SK-N-SH treated with all-trans-retinoic acid at 6 μM for 48 hours (cell line): ENCODE results near the gene DSTYK.

ENCODE experiments used
- ATAC-seq: fragments of 200-7000 bp; cut with Tn5 transposase; 3 replicates; pipeline ENCODE4 v1.9.1; 2020; ENCODE audit warnings: mild to moderate bottlenecking, moderate library complexity
- ARNTL ChIP-seq: fragments of 450-650 bp; formaldehyde crosslinking; IDR thresholded peaks from 2 replicates; pipeline ENCODE4 v1.5.0; 2020; ENCODE audit warnings: low read depth, mild to moderate bottlenecking, moderate library complexity, borderline replicate concordance
- BACH2 ChIP-seq: fragments of 250-450 bp; sonication (Bioruptor Pico); IDR thresholded peaks from 2 replicates; pipeline ENCODE4 v1.9.0; 2021; ENCODE audit warnings: mild to moderate bottlenecking, borderline replicate concordance
- ESRRG ChIP-seq: fragments of 250-450 bp; sonication (Bioruptor Pico); IDR thresholded peaks from 2 replicates; pipeline ENCODE4 v1.6.1; 2021; ENCODE audit warnings: mild to moderate bottlenecking
- GLIS3 ChIP-seq: fragments of 250-450 bp; sonication (Bioruptor Pico); IDR thresholded peaks from 2 replicates; pipeline ENCODE4 v1.5.0; 2020; ENCODE audit warnings: mild to moderate bottlenecking, moderate library complexity
- ISL1 ChIP-seq: fragments of 250-450 bp; sonication (Bioruptor Pico); IDR thresholded peaks from 2 replicates; pipeline ENCODE4 v2.1.2; 2022; ENCODE audit warnings: mild to moderate bottlenecking, moderate library complexity
- OSR1 ChIP-seq: fragments of 250-450 bp; sonication (Bioruptor Pico); IDR thresholded peaks from 2 replicates; pipeline ENCODE4 v1.8.0; 2022; ENCODE audit warnings: moderate library complexity, mild to moderate bottlenecking, inconsistent platforms
- PPARA ChIP-seq: fragments of 250-450 bp; sonication (Bioruptor Pico); IDR thresholded peaks from 2 replicates; pipeline ENCODE4 v1.5.0; 2020; ENCODE audit warnings: mild to moderate bottlenecking, borderline replicate concordance
- RARB ChIP-seq: fragments of 250-450 bp; sonication (Bioruptor Pico); IDR thresholded peaks from 2 replicates; pipeline ENCODE4 v1.8.0; 2021; ENCODE audit warnings: mild to moderate bottlenecking, moderate library complexity
- SNAI2 ChIP-seq: fragments of 250-450 bp; sonication (Bioruptor Pico); IDR thresholded peaks from 2 replicates; pipeline ENCODE4 v1.5.0; 2020; ENCODE audit warnings: mild to moderate bottlenecking, moderate library complexity
- TCF4 ChIP-seq: fragments of 250-450 bp; sonication (Bioruptor Pico); IDR thresholded peaks from 2 replicates; pipeline ENCODE4 v1.8.0; 2021; ENCODE audit warnings: mild to moderate bottlenecking, moderate library complexity, borderline replicate concordance
- TOX ChIP-seq: fragments of 250-450 bp; sonication (Bioruptor Pico); IDR thresholded peaks from 2 replicates; pipeline ENCODE4 v1.8.0; 2021; ENCODE audit warnings: mild to moderate bottlenecking, moderate library complexity, borderline replicate concordance
- ZC3H10 ChIP-seq: fragments of 250-450 bp; sonication (Bioruptor Pico); IDR thresholded peaks from 2 replicates; pipeline ENCODE4 v1.5.1; 2021; ENCODE audit warnings: mild to moderate bottlenecking, moderate library complexity
- ZFP3 ChIP-seq: fragments of 250-450 bp; sonication (Bioruptor Pico); IDR thresholded peaks from 2 replicates; pipeline ENCODE4 v1.5.0; 2020; ENCODE audit warnings: mild to moderate bottlenecking, moderate library complexity
- ZFP30 ChIP-seq: fragments of 450-650 bp; formaldehyde crosslinking; IDR thresholded peaks from 2 replicates; pipeline ENCODE4 v1.5.0; 2022; ENCODE audit warnings: mild to moderate bottlenecking, moderate library complexity
- ZNF565 ChIP-seq: fragments of 450-650 bp; formaldehyde crosslinking; conservative IDR thresholded peaks from 2 replicates; pipeline ENCODE4 v1.5.0; 2020; ENCODE audit warnings: low read depth, mild to moderate bottlenecking, moderate library complexity
- ZNF70 ChIP-seq: fragments of 450-650 bp; formaldehyde crosslinking; IDR thresholded peaks from 2 replicates; pipeline ENCODE4 v1.5.0; 2020; ENCODE audit warnings: mild to moderate bottlenecking, moderate library complexity
- ZNF8 ChIP-seq: fragments of 450-650 bp; formaldehyde crosslinking; IDR thresholded peaks from 2 replicates; pipeline ENCODE4 v1.5.0; 2020; ENCODE audit warnings: mild to moderate bottlenecking, moderate library complexity
- TF ChIP-seq, protein P1 (sequence below): fragments of 250-450 bp; sonication (Bioruptor Pico); IDR thresholded peaks from 2 replicates; pipeline ENCODE4 v1.5.0; 2020; ENCODE audit warnings: mild to moderate bottlenecking, moderate library complexity
- TF ChIP-seq, protein P2 (sequence below): fragments of 250-450 bp; sonication (Bioruptor Pico); IDR thresholded peaks from 2 replicates; pipeline ENCODE4 v1.5.1; 2020; ENCODE audit warnings: low read depth, mild to moderate bottlenecking, moderate library complexity
- TF ChIP-seq, protein P3 (sequence below): fragments of 250-450 bp; sonication (Bioruptor Pico); IDR thresholded peaks from 2 replicates; pipeline ENCODE4 v1.8.0; 2021; ENCODE audit warnings: low read depth, mild to moderate bottlenecking, moderate library complexity, borderline replicate concordance
- TF ChIP-seq, protein P4 (sequence below): fragments of 250-450 bp; sonication (Bioruptor Pico); IDR thresholded peaks from 2 replicates; pipeline ENCODE4 v1.8.0; 2020; ENCODE audit warnings: mild to moderate bottlenecking, moderate library complexity, borderline replicate concordance
- TF ChIP-seq, protein P5 (sequence below): fragments of 250-450 bp; sonication (Bioruptor Pico); IDR thresholded peaks from 2 replicates; pipeline ENCODE4 v1.5.1; 2021; ENCODE audit warnings: mild to moderate bottlenecking, moderate library complexity

The DSTYK gene

DNA sequence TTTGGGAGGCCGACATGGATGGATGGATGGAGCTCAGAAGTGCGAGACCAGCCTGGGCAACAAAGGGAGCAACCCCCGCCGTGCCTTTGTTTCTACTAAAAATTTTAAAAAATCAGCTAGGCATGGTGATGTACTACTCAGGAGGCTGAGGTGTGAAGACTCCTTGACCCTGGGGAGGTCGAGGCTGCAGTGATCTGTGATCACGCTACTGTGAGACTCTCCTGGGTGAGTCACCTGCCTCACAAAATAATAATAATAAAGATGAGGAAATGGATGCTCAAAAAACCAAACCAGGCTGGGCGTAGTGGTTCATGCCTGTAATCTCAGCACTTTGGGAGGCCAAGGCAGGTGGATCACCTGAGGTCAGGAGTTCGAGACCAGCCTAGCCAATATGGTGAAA is 19.2 kb downstream of the DSTYK start:
- TF ChIP-seq ZNF565 (CRISPR knock-in tag): no peak
- TF ChIP-seq, protein P1, sequence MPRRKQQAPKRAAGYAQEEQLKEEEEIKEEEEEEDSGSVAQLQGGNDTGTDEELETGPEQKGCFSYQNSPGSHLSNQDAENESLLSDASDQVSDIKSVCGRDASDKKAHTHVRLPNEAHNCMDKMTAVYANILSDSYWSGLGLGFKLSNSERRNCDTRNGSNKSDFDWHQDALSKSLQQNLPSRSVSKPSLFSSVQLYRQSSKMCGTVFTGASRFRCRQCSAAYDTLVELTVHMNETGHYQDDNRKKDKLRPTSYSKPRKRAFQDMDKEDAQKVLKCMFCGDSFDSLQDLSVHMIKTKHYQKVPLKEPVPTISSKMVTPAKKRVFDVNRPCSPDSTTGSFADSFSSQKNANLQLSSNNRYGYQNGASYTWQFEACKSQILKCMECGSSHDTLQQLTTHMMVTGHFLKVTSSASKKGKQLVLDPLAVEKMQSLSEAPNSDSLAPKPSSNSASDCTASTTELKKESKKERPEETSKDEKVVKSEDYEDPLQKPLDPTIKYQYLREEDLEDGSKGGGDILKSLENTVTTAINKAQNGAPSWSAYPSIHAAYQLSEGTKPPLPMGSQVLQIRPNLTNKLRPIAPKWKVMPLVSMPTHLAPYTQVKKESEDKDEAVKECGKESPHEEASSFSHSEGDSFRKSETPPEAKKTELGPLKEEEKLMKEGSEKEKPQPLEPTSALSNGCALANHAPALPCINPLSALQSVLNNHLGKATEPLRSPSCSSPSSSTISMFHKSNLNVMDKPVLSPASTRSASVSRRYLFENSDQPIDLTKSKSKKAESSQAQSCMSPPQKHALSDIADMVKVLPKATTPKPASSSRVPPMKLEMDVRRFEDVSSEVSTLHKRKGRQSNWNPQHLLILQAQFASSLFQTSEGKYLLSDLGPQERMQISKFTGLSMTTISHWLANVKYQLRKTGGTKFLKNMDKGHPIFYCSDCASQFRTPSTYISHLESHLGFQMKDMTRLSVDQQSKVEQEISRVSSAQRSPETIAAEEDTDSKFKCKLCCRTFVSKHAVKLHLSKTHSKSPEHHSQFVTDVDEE (CRISPR knock-in tag): no peak
- TF ChIP-seq, protein P2, sequence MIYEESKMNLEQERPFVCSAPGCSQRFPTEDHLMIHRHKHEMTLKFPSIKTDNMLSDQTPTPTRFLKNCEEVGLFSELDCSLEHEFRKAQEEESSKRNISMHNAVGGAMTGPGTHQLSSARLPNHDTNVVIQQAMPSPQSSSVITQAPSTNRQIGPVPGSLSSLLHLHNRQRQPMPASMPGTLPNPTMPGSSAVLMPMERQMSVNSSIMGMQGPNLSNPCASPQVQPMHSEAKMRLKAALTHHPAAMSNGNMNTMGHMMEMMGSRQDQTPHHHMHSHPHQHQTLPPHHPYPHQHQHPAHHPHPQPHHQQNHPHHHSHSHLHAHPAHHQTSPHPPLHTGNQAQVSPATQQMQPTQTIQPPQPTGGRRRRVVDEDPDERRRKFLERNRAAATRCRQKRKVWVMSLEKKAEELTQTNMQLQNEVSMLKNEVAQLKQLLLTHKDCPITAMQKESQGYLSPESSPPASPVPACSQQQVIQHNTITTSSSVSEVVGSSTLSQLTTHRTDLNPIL (CRISPR knock-in tag): no peak
- TF ChIP-seq, all 23 proteins: peak for 0

DNA sequence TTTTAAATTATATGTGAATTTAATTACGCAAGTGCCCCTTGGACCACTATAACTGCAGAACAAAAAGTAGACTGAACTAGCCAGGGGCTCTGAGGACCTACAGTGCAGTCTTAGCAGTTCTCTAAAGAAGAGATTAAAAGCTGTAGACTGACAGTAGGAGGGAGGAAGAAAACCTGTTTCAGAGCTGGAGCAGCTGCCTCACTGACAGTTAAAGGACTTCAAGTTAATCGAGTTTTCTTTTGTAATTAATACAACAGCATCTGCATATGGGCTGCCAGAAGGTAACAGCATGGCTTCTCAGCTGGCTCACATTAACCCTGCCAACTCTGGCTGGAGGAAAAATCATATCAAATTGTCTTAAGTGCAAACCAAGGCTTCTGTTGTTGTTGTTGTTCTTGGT is 19.9 kb downstream of the DSTYK start:
- TF ChIP-seq ZNF70 (CRISPR knock-in tag): no peak
- TF ChIP-seq OSR1: no peak
- TF ChIP-seq ARNTL: no peak
- TF ChIP-seq ZFP30: no peak
- TF ChIP-seq TOX (CRISPR knock-in tag): no peak
- no peak for TF ChIP-seq SNAI2
- no peak for TF ChIP-seq PPARA (CRISPR knock-in tag)
- TF ChIP-seq, protein P3, sequence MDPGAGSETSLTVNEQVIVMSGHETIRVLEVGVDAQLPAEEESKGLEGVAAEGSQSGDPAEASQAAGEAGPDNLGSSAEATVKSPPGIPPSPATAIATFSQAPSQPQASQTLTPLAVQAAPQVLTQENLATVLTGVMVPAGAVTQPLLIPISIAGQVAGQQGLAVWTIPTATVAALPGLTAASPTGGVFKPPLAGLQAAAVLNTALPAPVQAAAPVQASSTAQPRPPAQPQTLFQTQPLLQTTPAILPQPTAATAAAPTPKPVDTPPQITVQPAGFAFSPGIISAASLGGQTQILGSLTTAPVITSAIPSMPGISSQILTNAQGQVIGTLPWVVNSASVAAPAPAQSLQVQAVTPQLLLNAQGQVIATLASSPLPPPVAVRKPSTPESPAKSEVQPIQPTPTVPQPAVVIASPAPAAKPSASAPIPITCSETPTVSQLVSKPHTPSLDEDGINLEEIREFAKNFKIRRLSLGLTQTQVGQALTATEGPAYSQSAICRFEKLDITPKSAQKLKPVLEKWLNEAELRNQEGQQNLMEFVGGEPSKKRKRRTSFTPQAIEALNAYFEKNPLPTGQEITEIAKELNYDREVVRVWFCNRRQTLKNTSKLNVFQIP: no peak
- no peak; the same call in 1 of the 2 replicates for TF ChIP-seq TCF4 (CRISPR knock-in tag)
- no peak for TF ChIP-seq ISL1 (CRISPR knock-in tag)
- no peak for TF ChIP-seq ZFP3 (CRISPR knock-in tag)
- no peak for TF ChIP-seq BACH2
- TF ChIP-seq RARB: no peak
- TF ChIP-seq, protein P2 (CRISPR knock-in tag): no peak
- TF ChIP-seq, protein P4, sequence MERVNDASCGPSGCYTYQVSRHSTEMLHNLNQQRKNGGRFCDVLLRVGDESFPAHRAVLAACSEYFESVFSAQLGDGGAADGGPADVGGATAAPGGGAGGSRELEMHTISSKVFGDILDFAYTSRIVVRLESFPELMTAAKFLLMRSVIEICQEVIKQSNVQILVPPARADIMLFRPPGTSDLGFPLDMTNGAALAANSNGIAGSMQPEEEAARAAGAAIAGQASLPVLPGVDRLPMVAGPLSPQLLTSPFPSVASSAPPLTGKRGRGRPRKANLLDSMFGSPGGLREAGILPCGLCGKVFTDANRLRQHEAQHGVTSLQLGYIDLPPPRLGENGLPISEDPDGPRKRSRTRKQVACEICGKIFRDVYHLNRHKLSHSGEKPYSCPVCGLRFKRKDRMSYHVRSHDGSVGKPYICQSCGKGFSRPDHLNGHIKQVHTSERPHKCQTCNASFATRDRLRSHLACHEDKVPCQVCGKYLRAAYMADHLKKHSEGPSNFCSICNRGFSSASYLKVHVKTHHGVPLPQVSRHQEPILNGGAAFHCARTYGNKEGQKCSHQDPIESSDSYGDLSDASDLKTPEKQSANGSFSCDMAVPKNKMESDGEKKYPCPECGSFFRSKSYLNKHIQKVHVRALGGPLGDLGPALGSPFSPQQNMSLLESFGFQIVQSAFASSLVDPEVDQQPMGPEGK: no peak
- TF ChIP-seq, protein P1 (CRISPR knock-in tag): no peak
- peak; percentile 40 for ATAC-seq

More for the DNA sequence above, 19.2 kb downstream of the DSTYK start:
- no peak for ATAC-seq

DNA sequence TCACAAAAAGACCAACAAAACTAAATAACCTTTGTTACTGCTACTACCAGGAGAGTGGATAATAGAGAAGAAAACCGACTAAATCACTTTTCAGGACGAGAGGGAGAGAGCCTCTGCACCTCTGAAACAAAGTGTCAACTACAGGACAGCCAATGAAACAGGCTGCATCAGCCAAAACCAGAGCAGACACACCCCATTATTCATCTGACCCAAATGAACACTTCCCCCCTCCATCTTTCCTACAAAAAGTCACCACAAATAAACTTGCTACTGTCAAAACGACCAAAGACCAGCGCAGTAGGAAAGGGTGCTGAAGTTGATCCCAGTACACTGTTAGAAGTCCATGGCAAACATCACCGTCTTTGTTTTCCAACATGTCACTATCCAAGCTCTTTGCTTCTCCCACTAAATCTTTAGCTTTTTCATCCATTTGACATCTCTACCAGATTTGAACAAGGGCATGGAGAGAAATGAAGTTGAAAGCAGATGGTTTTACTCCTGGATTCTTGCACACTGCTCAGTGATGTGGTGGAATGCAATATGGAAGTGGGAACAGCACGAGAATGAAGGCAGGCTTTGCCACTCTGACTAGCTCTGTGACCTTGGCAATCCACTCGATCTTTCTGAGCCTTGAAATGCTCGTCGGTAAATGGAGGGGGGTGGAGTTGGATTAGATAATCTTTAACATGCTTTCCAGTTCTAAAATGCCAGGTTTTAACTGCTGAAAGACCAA is 20.5 kb downstream of the DSTYK start:
- ATAC-seq: peak; percentile 77
- TF ChIP-seq ZFP30 (no peak), GLIS3 (no peak), BACH2 (no peak), ZNF565 (CRISPR knock-in tag) (no peak), PPARA (CRISPR knock-in tag) (no peak), OSR1 (no peak), SNAI2 (no peak), ZNF8 (CRISPR knock-in tag) (no peak), ZFP3 (CRISPR knock-in tag) (no peak), ESRRG (no peak), ARNTL (no peak), ZNF70 (CRISPR knock-in tag) (no peak), TOX (CRISPR knock-in tag) (no peak), ZC3H10 (CRISPR knock-in tag) (no peak), TCF4 (CRISPR knock-in tag) (no peak)
- TF ChIP-seq, protein P2 (CRISPR knock-in tag): no peak
- TF ChIP-seq, protein P5, sequence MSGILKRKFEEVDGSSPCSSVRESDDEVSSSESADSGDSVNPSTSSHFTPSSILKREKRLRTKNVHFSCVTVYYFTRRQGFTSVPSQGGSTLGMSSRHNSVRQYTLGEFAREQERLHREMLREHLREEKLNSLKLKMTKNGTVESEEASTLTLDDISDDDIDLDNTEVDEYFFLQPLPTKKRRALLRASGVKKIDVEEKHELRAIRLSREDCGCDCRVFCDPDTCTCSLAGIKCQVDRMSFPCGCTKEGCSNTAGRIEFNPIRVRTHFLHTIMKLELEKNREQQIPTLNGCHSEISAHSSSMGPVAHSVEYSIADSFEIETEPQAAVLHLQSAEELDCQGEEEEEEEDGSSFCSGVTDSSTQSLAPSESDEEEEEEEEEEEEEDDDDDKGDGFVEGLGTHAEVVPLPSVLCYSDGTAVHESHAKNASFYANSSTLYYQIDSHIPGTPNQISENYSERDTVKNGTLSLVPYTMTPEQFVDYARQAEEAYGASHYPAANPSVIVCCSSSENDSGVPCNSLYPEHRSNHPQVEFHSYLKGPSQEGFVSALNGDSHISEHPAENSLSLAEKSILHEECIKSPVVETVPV (CRISPR knock-in tag): no peak
